ENCODE data around the gene TRAF3IP3.
A peak's percentile ranks its signal among the peaks of the same experiment; 100 is the strongest.

Gene TRAF3IP3

GRCh38 chr1:209805341-209805781 lies 49.5 kb downstream of the TRAF3IP3 start:
- Histone ChIP-seq H3K9me3 (ENCODE audit: insufficient read depth, low read depth, low read length) (no peaks in the 10 kb centered on the region), H3K9ac (ENCODE audit: low read depth, low read length) (peak overlapping the region; percentile 70; the same call in 1 of the 2 replicates), H3K4me3 (ENCODE audit: low read length) (peak overlapping the region; percentile 90), H3K4me1 (ENCODE audit: insufficient read depth, low read length) (peaks cover 3% of the 10 kb centered on the region), H3K27ac (ENCODE audit: low read length) (no peak overlapping the region), H3K27me3 (ENCODE audit: insufficient read depth, low read length) (peaks cover 39% of the 10 kb centered on the region), H3K36me3 (ENCODE audit: insufficient read depth, low read depth, low read length) (no peaks in the 10 kb centered on the region)

- Histone ChIP-seq H3K27me3 (ENCODE audit: insufficient read depth, low read length) (peaks cover 39% of the 10 kb centered on the region), H3K27ac (ENCODE audit: low read length) (peak within 1 kb of the TSS; percentile 59), H3K9me3 (ENCODE audit: insufficient read depth, low read depth, low read length) (no peaks in the 10 kb centered on the region), H3K4me3 (ENCODE audit: low read length) (peak within 1 kb of the TSS; percentile 90), H3K9ac (ENCODE audit: low read depth, low read length) (peak within 1 kb of the TSS; percentile 70; the same call in 1 of the 2 replicates), H3K4me1 (ENCODE audit: insufficient read depth, low read length) (peaks cover 3% of the 10 kb centered on the region), H3K36me3 (ENCODE audit: insufficient read depth, low read depth, low read length) (no peaks in the 10 kb centered on the region)
These were observed 50.3 kb downstream of the TRAF3IP3 start, which contains the start of gene IRF6 for GRCh38 chr1:209805875-209806760. Gene IRF6 (minus strand): TSS chr1:209806142. CDS start chr1:209801413, 4,729 bp downstream.

GRCh38 chr1:209807509-209807908 lies 51.7 kb downstream of the TRAF3IP3 start:
- H3K9me3 ChIP-seq (ENCODE audit: insufficient read depth, low read depth, low read length), result no peaks in the 10 kb centered on the region
- peaks cover 3% of the 10 kb centered on the region for H3K4me1 ChIP-seq (ENCODE audit: insufficient read depth, low read length)
- no peak overlapping the region for H3K27ac ChIP-seq (ENCODE audit: low read length)
- no peak overlapping the region for H3K9ac ChIP-seq (ENCODE audit: low read depth, low read length)
- no peaks in the 10 kb centered on the region for H3K36me3 ChIP-seq (ENCODE audit: insufficient read depth, low read depth, low read length)
- peaks cover 31% of the 10 kb centered on the region for H3K27me3 ChIP-seq (ENCODE audit: insufficient read depth, low read length)
- H3K4me3 ChIP-seq (ENCODE audit: low read length), result no peak overlapping the region

- Histone ChIP-seq H3K27ac (ENCODE audit: low read length) (no peak overlapping the region), H3K36me3 (ENCODE audit: insufficient read depth, low read depth, low read length) (no peaks in the 10 kb centered on the region), H3K4me1 (ENCODE audit: insufficient read depth, low read length) (peaks cover 3% of the 10 kb centered on the region), H3K9ac (ENCODE audit: low read depth, low read length) (no peak overlapping the region), H3K4me3 (ENCODE audit: low read length) (no peak overlapping the region), H3K9me3 (ENCODE audit: insufficient read depth, low read depth, low read length) (no peaks in the 10 kb centered on the region), H3K27me3 (ENCODE audit: insufficient read depth, low read length) (peaks cover 25% of the 10 kb centered on the region)
These were observed 52.3 kb downstream of the TRAF3IP3 start for GRCh38 chr1:209808059-209808581.

- Histone ChIP-seq H3K4me1 (ENCODE audit: insufficient read depth, low read length) (peaks cover 3% of the 10 kb centered on the region), H3K27ac (ENCODE audit: low read length) (no peak overlapping the region), H3K9ac (ENCODE audit: low read depth, low read length) (no peak overlapping the region), H3K4me3 (ENCODE audit: low read length) (no peak overlapping the region), H3K36me3 (ENCODE audit: insufficient read depth, low read depth, low read length) (no peaks in the 10 kb centered on the region), H3K9me3 (ENCODE audit: insufficient read depth, low read depth, low read length) (no peaks in the 10 kb centered on the region), H3K27me3 (ENCODE audit: insufficient read depth, low read length) (peaks cover 12% of the 10 kb centered on the region)
These were observed 53.8 kb downstream of the TRAF3IP3 start for GRCh38 chr1:209809611-209810010.

GRCh38 chr1:209810783-209811182 lies 54.9 kb downstream of the TRAF3IP3 start:
- Histone ChIP-seq H3K9ac (ENCODE audit: low read depth, low read length) (no peak overlapping the region), H3K36me3 (ENCODE audit: insufficient read depth, low read depth, low read length) (no peaks in the 10 kb centered on the region), H3K4me3 (ENCODE audit: low read length) (no peak overlapping the region), H3K4me1 (ENCODE audit: insufficient read depth, low read length) (peaks cover 3% of the 10 kb centered on the region), H3K27me3 (ENCODE audit: insufficient read depth, low read length) (peaks cover under 1% of the 10 kb centered on the region; the same call in 1 of the 2 replicates), H3K27ac (ENCODE audit: low read length) (no peak overlapping the region), H3K9me3 (ENCODE audit: insufficient read depth, low read depth, low read length) (no peaks in the 10 kb centered on the region)

- Histone ChIP-seq H3K4me3 (ENCODE audit: low read length) (no peak overlapping the region), H3K27ac (ENCODE audit: low read length) (no peak overlapping the region), H3K9me3 (ENCODE audit: insufficient read depth, low read depth, low read length) (no peaks in the 10 kb centered on the region), H3K36me3 (ENCODE audit: insufficient read depth, low read depth, low read length) (no peaks in the 10 kb centered on the region), H3K4me1 (ENCODE audit: insufficient read depth, low read length) (no peaks in the 10 kb centered on the region; the same call in 1 of the 2 replicates), H3K27me3 (ENCODE audit: insufficient read depth, low read length) (peaks cover 4% of the 10 kb centered on the region; the same call in 1 of the 2 replicates), H3K9ac (ENCODE audit: low read depth, low read length) (no peak overlapping the region)
These were observed 58.0 kb downstream of the TRAF3IP3 start for GRCh38 chr1:209813902-209814301.

GRCh38 chr1:209815490-209815889 lies 59.6 kb downstream of the TRAF3IP3 start:
- H3K27me3 ChIP-seq (ENCODE audit: insufficient read depth, low read length), result peaks cover 10% of the 10 kb centered on the region
- no peaks in the 10 kb centered on the region for H3K36me3 ChIP-seq (ENCODE audit: insufficient read depth, low read depth, low read length)
- no peak overlapping the region for H3K4me3 ChIP-seq (ENCODE audit: low read length)
- H3K9ac ChIP-seq (ENCODE audit: low read depth, low read length), result no peak overlapping the region
- H3K27ac ChIP-seq (ENCODE audit: low read length), result no peak overlapping the region
- H3K4me1 ChIP-seq (ENCODE audit: insufficient read depth, low read length), result no peaks in the 10 kb centered on the region; the same call in 1 of the 2 replicates
- no peaks in the 10 kb centered on the region for H3K9me3 ChIP-seq (ENCODE audit: insufficient read depth, low read depth, low read length)

- Histone ChIP-seq H3K9ac (ENCODE audit: low read depth, low read length) (no peak overlapping the region), H3K9me3 (ENCODE audit: insufficient read depth, low read depth, low read length) (no peaks in the 10 kb centered on the region), H3K27ac (ENCODE audit: low read length) (no peak overlapping the region), H3K36me3 (ENCODE audit: insufficient read depth, low read depth, low read length) (no peaks in the 10 kb centered on the region), H3K27me3 (ENCODE audit: insufficient read depth, low read length) (peaks cover 15% of the 10 kb centered on the region), H3K4me3 (ENCODE audit: low read length) (no peak overlapping the region), H3K4me1 (ENCODE audit: insufficient read depth, low read length) (no peaks in the 10 kb centered on the region; the same call in 1 of the 2 replicates)
These were observed 60.1 kb downstream of the TRAF3IP3 start for GRCh38 chr1:209815931-209816341.

- no peak overlapping the region for H3K4me3 ChIP-seq (ENCODE audit: low read length)
- H3K27ac ChIP-seq (ENCODE audit: low read length), result no peak overlapping the region
- H3K36me3 ChIP-seq (ENCODE audit: insufficient read depth, low read depth, low read length), result no peaks in the 10 kb centered on the region
- H3K4me1 ChIP-seq (ENCODE audit: insufficient read depth, low read length), result no peaks in the 10 kb centered on the region; the same call in 1 of the 2 replicates
- no peaks in the 10 kb centered on the region for H3K9me3 ChIP-seq (ENCODE audit: insufficient read depth, low read depth, low read length)
- H3K27me3 ChIP-seq (ENCODE audit: insufficient read depth, low read length), result peaks cover 19% of the 10 kb centered on the region
- no peak overlapping the region for H3K9ac ChIP-seq (ENCODE audit: low read depth, low read length)
These were observed 61.1 kb downstream of the TRAF3IP3 start for GRCh38 chr1:209816923-209817322.

GRCh38 chr1:209817691-209818090 lies 61.8 kb downstream of the TRAF3IP3 start:
- no peak overlapping the region for H3K27ac ChIP-seq (ENCODE audit: low read length)

More at GRCh38 chr1:209817691-209818090, 61.8 kb downstream of the TRAF3IP3 start:
- H3K4me3 ChIP-seq (ENCODE audit: low read length), result no peak overlapping the region
- H3K36me3 ChIP-seq (ENCODE audit: insufficient read depth, low read depth, low read length), result no peaks in the 10 kb centered on the region
- no peaks in the 10 kb centered on the region for H3K9me3 ChIP-seq (ENCODE audit: insufficient read depth, low read depth, low read length)
- no peaks in the 10 kb centered on the region; the same call in 1 of the 2 replicates for H3K4me1 ChIP-seq (ENCODE audit: insufficient read depth, low read length)
- no peak overlapping the region for H3K9ac ChIP-seq (ENCODE audit: low read depth, low read length)
- H3K27me3 ChIP-seq (ENCODE audit: insufficient read depth, low read length), result peaks cover 19% of the 10 kb centered on the region

Measured in iPS-20b (cell line).